ENCODE results near the gene B3GNT5.

B3GNT5 gene

DNA sequence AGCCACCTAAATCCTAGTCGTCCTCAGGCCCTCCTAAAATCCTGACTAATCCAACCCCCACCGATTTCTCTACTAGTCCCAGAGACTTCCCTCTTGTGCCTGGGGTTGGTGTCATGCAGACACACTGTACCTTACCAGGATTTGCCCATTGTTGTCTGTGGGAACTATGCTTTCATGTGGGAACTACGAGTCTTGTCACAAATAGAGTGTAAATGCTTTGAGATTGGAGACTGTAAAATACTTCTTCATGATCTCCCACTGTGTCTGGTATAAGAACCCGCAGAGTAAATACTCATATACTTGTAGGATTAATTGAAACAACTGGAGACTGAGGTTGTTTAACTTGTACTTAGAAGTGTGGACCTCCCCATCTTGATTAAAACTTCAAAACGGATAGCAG, 11.2 kb downstream of the B3GNT5 start:
- FAIRE-seq, result peak; percentile 40
- no peak for DNase-seq (ENCODE audit: insufficient read length, low spot score)

GRCh38 chr3:183265157-183265642, 12.1 kb downstream of the B3GNT5 start:
- FAIRE-seq, result no peak
- DNase-seq (ENCODE audit: insufficient read length, low spot score), result no peak

- FAIRE-seq, result peak; percentile 23
These were observed 12.9 kb downstream of the B3GNT5 start for GRCh38 chr3:183265834-183266417.

GRCh38 chr3:183266454-183266853, 13.4 kb downstream of the B3GNT5 start:
- DNase-seq (ENCODE audit: insufficient read length, low spot score), result no peak
- FAIRE-seq, result no peak

More at GRCh38 chr3:183265834-183266417, 12.9 kb downstream of the B3GNT5 start:
- DNase-seq (ENCODE audit: insufficient read length, low spot score), result no peak

GRCh38 chr3:183267140-183267539, 14.1 kb downstream of the B3GNT5 start:
- no peak for DNase-seq (ENCODE audit: insufficient read length, low spot score)
- FAIRE-seq, result no peak

GRCh38 chr3:183268366-183268765, 15.3 kb downstream of the B3GNT5 start:
- DNase-seq (ENCODE audit: insufficient read length, low spot score) (no peak), FAIRE-seq (no peak)

DNA sequence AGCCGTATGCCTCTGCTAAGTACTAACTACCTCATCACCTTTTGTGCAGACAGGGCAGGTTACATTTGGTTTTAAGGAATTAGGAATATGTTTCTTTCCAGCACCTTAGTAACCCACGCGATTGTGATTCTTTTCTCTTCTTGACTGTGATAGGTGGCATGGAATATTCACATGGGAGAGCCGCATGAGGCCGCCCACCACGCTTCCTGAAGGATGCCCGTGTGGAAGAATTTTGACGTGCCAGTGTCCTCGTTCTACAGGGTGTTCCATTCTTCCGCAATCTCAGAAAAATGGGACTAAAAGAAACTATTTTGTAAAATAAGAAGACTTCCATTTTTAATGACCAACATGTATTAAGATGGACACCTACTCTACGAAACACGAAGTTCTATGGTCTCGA, 16.3 kb downstream of the B3GNT5 start:
- no peak for FAIRE-seq

DNA sequence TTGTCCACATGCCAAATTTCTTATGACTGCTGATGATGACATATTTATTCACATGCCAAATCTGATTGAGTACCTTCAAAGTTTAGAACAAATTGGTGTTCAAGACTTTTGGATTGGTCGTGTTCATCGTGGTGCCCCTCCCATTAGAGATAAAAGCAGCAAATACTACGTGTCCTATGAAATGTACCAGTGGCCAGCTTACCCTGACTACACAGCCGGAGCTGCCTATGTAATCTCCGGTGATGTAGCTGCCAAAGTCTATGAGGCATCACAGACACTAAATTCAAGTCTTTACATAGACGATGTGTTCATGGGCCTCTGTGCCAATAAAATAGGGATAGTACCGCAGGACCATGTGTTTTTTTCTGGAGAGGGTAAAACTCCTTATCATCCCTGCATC, 17.3 kb downstream of the B3GNT5 start:
- DNase-seq (ENCODE audit: insufficient read length, low spot score) (no peak), FAIRE-seq (no peak)

More for the DNA sequence above, 16.3 kb downstream of the B3GNT5 start:
- no peak for DNase-seq (ENCODE audit: insufficient read length, low spot score)

DNA sequence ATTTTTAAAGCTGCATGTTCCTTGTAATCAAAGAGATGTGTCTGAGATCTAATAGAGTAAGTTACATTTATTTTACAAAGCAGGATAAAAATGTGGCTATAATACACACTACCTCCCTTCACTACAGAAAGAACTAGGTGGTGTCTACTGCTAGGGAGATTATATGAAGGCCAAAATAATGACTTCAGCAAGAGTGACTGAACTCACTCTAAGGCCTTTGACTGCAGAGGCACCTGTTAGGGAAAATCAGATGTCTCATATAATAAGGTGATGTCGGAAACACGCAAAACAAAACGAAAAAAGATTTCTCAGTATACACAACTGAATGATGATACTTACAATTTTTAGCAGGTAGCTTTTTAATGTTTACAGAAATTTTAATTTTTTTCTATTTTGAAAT, 19.1 kb downstream of the B3GNT5 start:
- FAIRE-seq (no peak), DNase-seq (ENCODE audit: insufficient read length, low spot score) (no peak)

- DNase-seq (ENCODE audit: insufficient read length, low spot score) (no peak), FAIRE-seq (no peak)
These were observed 19.7 kb downstream of the B3GNT5 start for GRCh38 chr3:183272791-183273190.

DNA sequence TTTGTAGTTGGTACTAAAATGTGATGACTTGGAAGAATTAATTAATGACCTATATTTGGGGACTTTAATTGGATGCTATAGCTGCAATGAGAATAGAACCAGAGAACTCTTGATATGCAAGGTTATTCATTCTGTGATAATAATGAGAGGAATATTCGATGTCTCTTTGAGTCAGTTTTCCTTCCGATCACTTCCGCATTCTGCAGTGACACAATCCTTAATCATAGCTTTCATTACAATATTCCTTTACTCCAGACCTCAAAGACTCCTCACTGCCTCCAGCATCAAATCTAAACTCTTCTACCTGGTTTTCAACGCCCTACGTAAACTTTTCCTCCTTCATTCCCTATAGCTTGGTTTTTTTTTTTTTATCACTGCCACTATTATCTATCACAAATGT, 21.6 kb downstream of the B3GNT5 start:
- no peak for DNase-seq (ENCODE audit: insufficient read length, low spot score)
- no peak for FAIRE-seq

DNA sequence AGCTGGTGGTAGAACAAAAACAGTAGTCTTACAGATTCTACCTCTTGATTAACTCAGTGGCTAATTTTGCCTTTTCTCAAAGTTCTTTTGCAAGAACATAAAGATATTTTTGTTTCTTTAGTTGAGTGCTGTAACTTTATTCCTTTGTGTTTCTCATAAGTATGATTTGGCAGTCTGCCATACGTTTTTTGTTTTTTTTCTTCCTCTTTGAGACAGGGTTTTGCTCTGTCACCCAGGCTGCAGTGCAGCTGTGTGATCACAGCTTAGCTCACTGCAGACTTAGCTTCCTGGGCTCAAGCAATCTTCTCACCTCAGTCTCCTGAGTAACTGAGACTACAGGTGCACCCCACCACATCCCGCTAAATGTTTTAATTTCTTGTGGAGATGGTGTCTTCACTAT, 22.4 kb downstream of the B3GNT5 start:
- DNase-seq (ENCODE audit: insufficient read length, low spot score), result no peak
- FAIRE-seq, result no peak

DNA sequence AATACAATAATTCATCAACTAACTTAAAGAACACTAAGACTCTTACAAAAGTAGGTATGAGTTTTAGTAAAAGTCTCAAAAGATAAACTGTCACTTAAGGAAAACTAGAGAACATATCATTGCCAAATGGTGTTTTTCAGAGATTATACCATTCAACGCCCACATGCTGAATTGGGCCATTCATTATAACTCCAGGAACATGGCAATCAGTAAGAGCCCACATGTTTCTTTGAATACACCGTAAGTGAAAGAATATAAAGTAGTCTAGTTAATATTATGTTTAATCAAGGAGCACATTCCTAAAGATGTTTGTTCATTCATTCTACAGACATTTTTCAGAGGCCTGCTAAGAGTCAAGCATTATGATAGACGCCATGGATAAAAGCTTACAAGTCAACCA, 22.9 kb downstream of the B3GNT5 start:
- FAIRE-seq, result no peak
- DNase-seq (ENCODE audit: insufficient read length, low spot score), result no peak

- no peak for DNase-seq (ENCODE audit: insufficient read length, low spot score)
- FAIRE-seq, result no peak
These were observed 24.2 kb downstream of the B3GNT5 start for GRCh38 chr3:183277260-183277659.

GRCh38 chr3:183278479-183279088, 25.5 kb downstream of the B3GNT5 start:
- FAIRE-seq, result no peak

GRCh38 chr3:183279371-183279770, 26.3 kb downstream of the B3GNT5 start:
- no peak for DNase-seq (ENCODE audit: insufficient read length, low spot score)
- no peak for FAIRE-seq

More at GRCh38 chr3:183278479-183279088, 25.5 kb downstream of the B3GNT5 start:
- DNase-seq (ENCODE audit: insufficient read length, low spot score), result no peak

GRCh38 chr3:183281126-183281797, 28.2 kb downstream of the B3GNT5 start:
- no peak for DNase-seq (ENCODE audit: insufficient read length, low spot score)
- no peak for FAIRE-seq

GRCh38 chr3:183283886-183284285, 30.8 kb downstream of the B3GNT5 start:
- FAIRE-seq (no peak), DNase-seq (ENCODE audit: insufficient read length, low spot score) (no peak)

- FAIRE-seq, result no peak
- no peak for DNase-seq (ENCODE audit: insufficient read length, low spot score)
These were observed 31.5 kb downstream of the B3GNT5 start for GRCh38 chr3:183284570-183284969.

- DNase-seq (ENCODE audit: insufficient read length, low spot score), result no peak
- no peak for FAIRE-seq
These were observed 32.3 kb downstream of the B3GNT5 start for GRCh38 chr3:183285318-183285717.

DNA sequence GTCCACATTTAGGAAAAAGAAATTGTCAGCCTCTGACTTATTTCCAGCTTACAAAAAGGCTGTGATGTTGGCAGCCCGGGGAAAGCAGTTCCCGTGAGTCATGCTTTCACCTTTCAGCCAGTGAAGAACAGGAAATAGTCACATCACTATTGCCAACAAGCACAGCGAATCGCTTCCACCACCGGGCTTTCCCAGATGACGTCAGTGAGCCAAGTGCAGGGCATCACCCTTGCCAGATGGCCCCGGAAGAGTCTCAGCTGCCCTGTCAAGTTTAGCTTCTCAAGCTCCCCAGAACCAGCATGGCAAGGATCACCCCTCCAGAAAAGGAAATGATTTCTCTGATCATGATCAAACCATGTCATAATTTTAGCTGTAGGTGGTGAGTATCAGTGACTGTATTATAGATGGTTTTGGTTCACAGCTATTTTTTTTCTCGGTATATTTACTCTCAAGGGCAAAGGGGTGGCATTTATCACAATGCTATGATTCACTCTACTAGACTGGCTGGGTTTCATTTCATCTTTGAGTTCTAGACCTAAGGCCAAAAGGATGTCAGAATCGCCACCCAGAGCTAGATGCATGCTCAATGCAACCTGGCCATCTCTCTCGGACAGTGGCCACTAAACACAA, 32.9 kb downstream of the B3GNT5 start:
- FAIRE-seq (peak; percentile 89), DNase-seq (ENCODE audit: insufficient read length, low spot score) (peak; percentile 97)
